ENCODE measurements around the gene CDH3.

Gene CDH3

GRCh38 chr16:68652659-68653058 lies 7.5 kb downstream of the CDH3 start:
- no peak for DNase-seq

DNA sequence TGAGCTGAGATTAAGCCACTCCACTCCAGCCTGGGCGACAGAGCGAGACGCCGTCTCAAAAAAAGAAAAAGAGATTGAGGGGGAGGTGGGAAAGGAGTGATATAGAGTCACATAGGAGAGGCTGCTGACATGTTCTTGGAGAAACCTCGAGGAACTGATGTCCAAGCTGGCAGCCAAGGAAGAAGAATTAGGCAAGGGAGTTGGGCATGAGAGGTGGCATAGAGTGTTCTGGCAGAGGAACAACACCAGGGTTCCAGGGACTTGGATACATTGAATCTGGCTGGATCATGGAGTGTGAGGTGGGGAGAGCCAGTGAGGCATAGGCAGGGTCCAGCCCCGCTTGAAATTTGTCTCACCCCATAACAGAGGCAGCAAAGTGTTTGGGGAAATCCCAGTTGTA lies 10.7 kb downstream of the CDH3 start:
- no peak for DNase-seq

- DNase-seq, result peak; percentile 87
Measured at GRCh38 chr16:68656751-68657150, 11.6 kb downstream of the CDH3 start.

DNA sequence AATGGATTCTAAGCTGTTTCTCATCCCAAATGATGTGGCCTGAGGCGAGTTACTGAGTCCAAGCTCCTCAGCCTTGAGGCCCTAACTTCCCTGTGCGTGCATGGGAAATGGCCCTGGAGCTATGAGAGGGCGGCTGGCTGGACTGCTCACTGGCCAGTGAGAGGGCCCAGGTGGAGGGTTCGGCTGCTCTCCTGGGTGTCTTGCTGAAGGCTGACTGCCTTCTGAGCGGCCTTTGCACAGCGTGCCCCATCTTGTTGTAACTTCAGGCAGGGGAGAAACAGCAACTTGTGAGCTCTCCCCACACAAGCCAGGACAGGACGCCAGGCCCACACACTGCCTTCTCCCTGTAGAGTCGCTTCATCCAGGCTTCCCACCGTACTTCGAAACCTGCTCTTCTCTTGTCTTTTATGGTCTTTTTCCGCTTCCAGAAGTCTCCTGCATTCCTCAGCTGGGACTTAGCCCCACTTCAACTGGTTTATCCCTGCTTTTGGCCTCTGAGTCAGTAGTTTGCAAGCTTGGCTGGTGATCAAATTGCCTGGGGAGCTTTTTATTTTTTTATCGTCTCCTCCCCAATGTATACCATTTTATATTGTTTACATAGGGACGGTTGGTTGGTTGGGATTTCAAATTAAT lies 13.3 kb downstream of the CDH3 start:
- DNase-seq, result peak; percentile 91

DNA sequence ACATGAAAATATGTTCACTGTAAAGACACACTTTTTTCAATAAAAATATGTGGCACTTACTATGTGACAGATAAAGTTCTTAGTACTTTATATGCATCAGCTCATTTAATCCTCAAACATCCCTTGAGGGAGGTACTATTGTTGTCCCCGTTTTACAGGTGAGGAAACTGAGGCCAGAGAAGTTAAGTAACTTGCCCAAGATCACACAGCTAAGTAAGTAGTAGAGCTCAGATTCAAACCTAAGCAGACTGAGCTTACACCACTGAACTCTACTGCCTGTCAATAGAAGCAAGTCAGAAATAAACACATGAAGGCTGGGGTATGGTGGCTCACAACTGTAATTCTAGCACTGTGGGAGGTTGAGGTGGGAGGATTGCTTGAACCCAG lies 13.9 kb downstream of the CDH3 start:
- DNase-seq, result no peak

GRCh38 chr16:68659412-68660358 lies 14.6 kb downstream of the CDH3 start:
- no peak for DNase-seq

DNA sequence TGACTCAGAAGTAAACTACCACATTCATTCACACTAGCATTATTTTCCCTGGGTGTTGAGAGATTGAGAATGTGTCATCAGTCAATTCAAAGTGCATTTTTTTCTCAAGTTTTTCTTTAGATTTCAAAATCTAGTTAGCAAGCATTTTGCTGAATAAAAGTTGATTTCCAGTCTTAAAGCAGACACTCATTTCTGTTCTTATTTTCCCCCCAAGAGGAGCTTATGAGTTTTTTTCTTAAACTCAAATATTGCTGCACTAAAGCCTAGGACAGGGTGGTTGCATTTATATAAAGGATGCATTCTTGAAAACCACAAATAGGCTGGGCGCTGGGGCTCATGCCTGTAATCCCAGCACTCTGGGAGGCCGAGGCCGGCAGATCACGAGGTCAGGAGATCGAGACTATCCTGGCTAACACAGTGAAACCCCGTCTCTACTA lies 15.3 kb downstream of the CDH3 start:
- DNase-seq, result no peak

DNA sequence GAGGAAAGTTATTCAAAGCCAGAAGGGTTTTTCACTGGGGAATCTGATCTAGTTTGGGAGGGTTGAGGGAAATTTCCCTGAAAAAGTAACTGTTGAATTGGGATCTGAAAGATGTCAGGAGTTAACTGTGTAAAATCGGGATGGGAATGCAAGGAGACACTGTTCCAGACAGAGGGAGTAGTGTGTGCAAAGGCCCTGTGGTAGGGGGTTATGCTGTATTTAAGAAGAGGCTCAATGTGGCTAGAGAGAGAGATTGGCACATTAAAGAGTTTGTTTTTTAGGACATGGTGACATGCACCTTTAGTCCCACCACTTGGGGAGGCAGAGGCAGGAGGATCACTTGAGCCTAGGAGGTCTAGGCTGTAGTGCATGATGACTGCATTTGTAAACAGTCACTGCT lies 16.9 kb downstream of the CDH3 start:
- no peak for DNase-seq

DNA sequence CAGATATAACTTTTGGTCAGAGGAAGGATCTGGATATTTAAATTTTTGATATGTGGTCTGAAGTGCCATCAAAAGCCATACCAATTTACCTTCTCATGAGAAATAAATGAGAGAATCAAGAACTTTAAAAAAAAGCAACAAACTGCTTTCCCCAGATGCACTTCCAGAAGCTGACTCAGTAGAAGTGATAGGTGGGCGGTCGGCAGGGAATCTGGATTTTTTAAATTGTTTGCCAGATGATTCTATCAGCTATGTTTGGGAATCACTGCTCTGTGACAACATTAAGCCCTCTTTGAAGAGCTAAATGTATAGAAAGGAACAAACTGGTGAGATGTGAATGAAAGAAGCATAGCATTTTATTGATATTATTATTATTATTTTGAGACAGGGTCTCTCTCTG lies 19.2 kb downstream of the CDH3 start:
- no peak for DNase-seq

DNA sequence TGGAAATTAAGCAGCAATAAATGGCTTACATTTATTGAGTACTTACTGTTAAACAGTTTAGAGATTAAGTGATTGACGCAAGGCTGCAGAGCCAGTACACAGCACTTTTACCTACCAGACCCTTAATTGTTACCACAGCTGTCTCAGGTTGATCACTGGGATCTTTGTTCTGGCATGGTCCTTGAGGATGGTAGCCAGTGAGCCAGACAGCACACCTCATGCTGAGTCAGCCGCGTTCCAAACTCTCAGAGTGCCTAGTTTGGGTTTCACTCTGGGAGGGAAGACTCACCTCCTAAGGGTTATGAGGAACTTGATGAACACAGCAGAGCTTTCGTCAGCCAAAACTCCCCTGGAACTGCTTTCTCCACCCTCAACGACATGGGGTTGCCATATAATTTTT lies 20.4 kb downstream of the CDH3 start:
- peak; percentile 95 for DNase-seq

- no peak for DNase-seq
Measured at GRCh38 chr16:68668266-68668665, 23.2 kb downstream of the CDH3 start.

GRCh38 chr16:68676113-68676860 lies 31.2 kb downstream of the CDH3 start:
- peak; percentile 70 for DNase-seq

DNA sequence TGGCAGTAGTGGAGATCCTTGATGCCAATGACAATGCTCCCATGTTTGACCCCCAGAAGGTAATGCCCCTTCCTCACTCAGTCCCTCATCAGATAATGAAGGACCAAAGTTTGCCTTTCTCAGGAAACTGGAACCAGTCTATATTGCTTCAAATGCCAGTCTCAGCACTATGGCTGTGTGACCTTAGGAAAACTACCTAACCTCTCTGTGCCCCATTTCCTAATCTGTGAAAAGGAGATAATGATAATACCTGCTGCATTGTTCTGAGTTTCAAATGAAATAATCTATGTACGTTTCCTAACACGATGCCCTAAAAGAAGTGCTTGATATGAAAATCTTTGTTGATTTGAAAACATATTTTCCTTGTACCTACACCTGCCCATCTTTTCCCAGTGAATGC lies 35.9 kb downstream of the CDH3 start:
- no peak for DNase-seq

GRCh38 chr16:68685685-68686478 lies 40.8 kb downstream of the CDH3 start:
- no peak for DNase-seq

DNA sequence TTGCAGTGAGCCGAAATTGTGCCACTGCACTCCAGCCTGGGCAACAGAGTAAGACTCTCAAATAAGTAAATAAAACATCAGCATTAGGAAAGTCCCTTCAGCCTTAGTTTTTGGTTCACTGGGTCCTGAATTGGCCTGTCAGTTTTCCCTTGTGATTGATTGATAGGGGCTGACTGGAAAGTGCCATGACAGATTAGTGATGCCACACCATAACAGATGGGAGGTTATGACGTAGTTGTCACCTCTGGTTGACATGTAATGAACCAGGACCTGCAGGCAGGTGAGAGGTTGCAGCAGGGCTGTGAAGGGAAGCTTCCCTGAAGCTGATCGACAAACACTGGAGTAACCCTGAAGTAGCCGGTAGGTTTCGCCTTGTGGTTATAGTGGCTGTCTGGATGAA lies 41.8 kb downstream of the CDH3 start:
- DNase-seq, result no peak

- no peak for DNase-seq
Measured at GRCh38 chr16:68689921-68690320, 44.8 kb downstream of the CDH3 start.

DNA sequence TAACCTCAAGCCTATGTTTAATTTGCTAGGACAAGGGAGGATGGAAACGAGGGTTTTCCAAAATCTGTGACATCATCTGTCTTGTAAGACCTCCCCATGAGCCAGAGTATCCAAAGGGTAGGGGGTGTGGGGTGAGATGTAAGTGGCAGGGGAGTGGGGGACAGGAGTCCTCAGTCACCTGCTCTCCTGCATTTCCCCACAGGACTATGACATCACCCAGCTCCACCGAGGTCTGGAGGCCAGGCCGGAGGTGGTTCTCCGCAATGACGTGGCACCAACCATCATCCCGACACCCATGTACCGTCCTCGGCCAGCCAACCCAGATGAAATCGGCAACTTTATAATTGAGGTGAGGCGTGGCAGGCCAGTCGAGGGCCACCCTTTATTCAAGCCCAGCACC lies 50.5 kb downstream of the CDH3 start:
- DNase-seq, result no peak

GRCh38 chr16:68696514-68696913 lies 51.4 kb downstream of the CDH3 start:
- DNase-seq, result no peak

GRCh38 chr16:68698091-68698490 lies 53.0 kb downstream of the CDH3 start:
- no peak for DNase-seq

GRCh38 chr16:68700120-68700519 lies 55.0 kb downstream of the CDH3 start:
- DNase-seq, result no peak

DNA sequence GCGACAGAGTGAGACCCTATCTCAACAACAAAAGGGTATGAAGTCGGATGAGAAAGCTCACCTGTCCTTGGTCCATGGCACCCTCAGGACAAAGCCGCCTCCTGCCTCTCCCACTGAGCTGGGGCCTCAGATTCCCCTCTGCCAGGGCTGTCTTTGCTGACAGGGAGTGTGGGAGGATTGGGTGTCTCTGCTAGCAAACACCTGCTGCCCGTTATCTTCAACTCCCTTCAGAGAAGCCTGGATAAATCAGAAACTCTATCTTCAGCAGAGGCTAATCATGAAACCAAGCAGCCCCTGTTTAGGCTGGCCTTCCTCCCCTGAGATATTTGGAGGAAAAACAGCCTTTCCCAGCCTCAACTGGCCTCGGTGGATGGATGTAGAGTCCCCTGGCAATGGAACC lies 55.7 kb downstream of the CDH3 start:
- no peak for DNase-seq

DNA sequence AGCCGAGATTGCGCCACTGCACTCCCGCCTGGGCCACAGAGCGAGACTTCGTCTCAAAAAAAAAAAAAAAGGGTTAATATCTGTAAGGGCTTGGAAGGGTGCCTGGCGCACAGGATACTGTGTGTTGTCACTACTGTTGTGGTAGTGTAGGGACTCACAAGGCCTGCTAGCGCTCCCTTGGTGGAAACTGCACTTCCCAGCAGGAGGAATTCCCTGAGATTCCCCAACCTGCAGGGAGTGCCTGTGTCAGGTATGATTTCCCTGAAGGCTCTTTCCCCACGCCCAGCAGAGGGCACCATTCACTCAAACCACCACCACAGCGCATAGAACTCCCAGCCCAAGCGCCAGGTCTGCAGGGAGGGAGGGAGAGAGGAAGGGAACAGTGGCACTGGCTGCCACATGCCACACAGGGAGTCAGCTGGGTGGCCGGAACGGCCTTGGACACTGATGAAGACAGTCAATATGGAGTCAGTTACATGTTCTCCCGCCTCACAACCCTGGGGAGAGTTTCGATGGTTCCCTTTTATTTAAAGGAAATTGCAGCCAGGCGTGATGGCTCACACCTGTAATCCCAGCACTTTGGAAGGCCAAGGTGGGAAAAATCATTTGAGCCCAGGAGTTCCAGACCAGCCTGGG lies 59.2 kb downstream of the CDH3 start:
- peak; percentile 95 for DNase-seq

Measured in islet precursor cell (in vitro differentiated cells).